Loucy (cell line): ENCODE measurements around the gene KIF23.

Experiments
- EZH2phosphoT487 ChIP-seq: fragments of 200-600 bp; IDR thresholded peaks from 2 replicates; pipeline ENCODE4 v1.6.1; 2018; ENCODE audit warnings: antibody characterized with exemption, mild to moderate bottlenecking, moderate library complexity, borderline replicate concordance
- TF ChIP-seq, protein P1 (sequence below): fragments of 200-600 bp; sonication (generic); conservative IDR thresholded peaks from 2 replicates; pipeline ENCODE4 v1.5.1; 2014; ENCODE audit warnings: mild to moderate bottlenecking, antibody characterized with exemption, low read length

DNA sequence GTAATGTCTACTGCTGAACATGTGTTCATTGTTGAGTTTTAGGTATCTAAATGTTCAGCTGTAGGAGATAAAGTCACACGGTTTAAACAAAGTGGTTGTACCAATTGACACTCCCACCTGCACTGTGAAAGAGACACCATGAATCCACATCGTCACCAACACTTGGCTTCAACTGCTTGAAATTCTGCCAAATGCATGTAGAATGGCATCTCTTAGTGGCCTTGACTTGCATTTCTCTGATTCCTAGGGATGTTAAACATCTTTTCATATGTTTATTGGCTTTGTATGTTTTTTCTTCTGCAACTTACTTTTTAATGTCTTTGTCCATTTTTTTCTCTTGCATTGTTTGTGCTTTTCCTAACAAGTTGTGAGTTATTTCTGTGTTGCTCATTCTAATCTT, 81.9 kb downstream of the KIF23 start:
- TF ChIP-seq, protein P1, sequence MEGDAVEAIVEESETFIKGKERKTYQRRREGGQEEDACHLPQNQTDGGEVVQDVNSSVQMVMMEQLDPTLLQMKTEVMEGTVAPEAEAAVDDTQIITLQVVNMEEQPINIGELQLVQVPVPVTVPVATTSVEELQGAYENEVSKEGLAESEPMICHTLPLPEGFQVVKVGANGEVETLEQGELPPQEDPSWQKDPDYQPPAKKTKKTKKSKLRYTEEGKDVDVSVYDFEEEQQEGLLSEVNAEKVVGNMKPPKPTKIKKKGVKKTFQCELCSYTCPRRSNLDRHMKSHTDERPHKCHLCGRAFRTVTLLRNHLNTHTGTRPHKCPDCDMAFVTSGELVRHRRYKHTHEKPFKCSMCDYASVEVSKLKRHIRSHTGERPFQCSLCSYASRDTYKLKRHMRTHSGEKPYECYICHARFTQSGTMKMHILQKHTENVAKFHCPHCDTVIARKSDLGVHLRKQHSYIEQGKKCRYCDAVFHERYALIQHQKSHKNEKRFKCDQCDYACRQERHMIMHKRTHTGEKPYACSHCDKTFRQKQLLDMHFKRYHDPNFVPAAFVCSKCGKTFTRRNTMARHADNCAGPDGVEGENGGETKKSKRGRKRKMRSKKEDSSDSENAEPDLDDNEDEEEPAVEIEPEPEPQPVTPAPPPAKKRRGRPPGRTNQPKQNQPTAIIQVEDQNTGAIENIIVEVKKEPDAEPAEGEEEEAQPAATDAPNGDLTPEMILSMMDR: no peak
- no peak for TF ChIP-seq EZH2phosphoT487
